ENCODE measurements around the gene TAS1R3.

The TAS1R3 gene

DNA sequence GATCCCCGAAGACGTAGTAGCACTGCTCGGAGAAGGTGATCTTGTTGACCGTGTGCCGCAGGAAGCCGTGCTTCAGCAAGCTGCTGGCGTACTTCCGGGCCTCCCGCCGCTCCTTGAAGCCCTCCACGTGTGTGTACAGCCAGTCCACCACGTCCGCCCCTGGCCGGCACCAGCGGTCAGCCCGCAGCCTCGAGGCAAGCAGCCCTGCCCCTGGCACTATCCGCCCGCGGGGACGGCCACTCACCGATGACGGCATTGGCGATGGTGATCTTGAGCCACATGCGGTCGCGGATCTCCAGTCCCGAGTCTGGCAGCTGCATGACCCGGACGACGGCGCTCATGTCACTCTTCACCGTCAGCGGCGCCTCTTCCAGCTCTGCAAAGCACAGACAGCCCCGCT, 7.2 kb downstream of the TAS1R3 start:
- H3K36me3 ChIP-seq (ENCODE audit: low read length), result no peaks in the 10 kb centered on the region

DNA sequence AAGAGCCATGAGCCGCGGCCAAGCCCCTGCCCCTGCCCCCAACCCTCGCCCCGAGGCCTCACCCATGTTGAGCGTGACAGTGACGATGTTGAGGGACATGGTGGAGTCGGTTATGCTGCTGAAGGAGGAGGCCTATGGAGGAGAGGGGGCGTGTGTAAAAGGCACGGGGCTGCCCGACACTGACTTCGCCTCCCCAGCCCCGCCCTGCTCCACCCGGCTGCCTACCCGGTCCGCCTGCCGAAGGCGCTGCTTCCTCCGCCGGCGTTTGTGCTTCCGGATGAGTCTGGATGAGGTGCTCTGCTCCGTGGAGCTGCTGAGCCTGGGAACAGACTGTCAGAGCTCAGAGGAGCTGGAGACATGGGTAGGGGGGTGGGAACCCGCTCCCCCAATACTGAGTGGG, 9.1 kb downstream of the TAS1R3 start:
- no peaks in the 10 kb centered on the region for H3K27me3 ChIP-seq (ENCODE audit: low read length)
- H4K20me1 ChIP-seq (ENCODE audit: low read depth, low read length), result no peaks in the 10 kb centered on the region
- H2AFZ ChIP-seq (ENCODE audit: low read depth, low read length, severe bottlenecking), result no peak overlapping the region
- no peaks in the 10 kb centered on the region for H3K9me2 ChIP-seq (replicated peaks; ENCODE audit: insufficient read depth, low read length)
- no peaks in the 10 kb centered on the region for H3K79me2 ChIP-seq (ENCODE audit: insufficient read depth, low read length)
- H3K4me3 ChIP-seq (ENCODE audit: insufficient read depth, low read length, poor library complexity, severe bottlenecking), result no peak overlapping the region
- TF ChIP-seq, protein P1, sequence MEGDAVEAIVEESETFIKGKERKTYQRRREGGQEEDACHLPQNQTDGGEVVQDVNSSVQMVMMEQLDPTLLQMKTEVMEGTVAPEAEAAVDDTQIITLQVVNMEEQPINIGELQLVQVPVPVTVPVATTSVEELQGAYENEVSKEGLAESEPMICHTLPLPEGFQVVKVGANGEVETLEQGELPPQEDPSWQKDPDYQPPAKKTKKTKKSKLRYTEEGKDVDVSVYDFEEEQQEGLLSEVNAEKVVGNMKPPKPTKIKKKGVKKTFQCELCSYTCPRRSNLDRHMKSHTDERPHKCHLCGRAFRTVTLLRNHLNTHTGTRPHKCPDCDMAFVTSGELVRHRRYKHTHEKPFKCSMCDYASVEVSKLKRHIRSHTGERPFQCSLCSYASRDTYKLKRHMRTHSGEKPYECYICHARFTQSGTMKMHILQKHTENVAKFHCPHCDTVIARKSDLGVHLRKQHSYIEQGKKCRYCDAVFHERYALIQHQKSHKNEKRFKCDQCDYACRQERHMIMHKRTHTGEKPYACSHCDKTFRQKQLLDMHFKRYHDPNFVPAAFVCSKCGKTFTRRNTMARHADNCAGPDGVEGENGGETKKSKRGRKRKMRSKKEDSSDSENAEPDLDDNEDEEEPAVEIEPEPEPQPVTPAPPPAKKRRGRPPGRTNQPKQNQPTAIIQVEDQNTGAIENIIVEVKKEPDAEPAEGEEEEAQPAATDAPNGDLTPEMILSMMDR (IDR thresholded peaks at IDR 0.05; ENCODE audit: insufficient read depth, low read length, poor library complexity, severe bottlenecking), result no peak
- no peak for TF ChIP-seq EZH2phosphoT487 (conservative IDR thresholded peaks at IDR 0.05; ENCODE audit: low read length)
- no peak overlapping the region for H3K9ac ChIP-seq (ENCODE audit: low read length)
- no peaks in the 10 kb centered on the region for H3F3A ChIP-seq (ENCODE audit: insufficient read depth)
- no peaks in the 10 kb centered on the region for H3K36me3 ChIP-seq (ENCODE audit: low read length)
- no peaks in the 10 kb centered on the region for H3K9me3 ChIP-seq (ENCODE audit: insufficient read depth, low read length)
- H3K4me2 ChIP-seq (ENCODE audit: low read depth, low read length, poor library complexity, severe bottlenecking), result no peak overlapping the region
- H3K27ac ChIP-seq (ENCODE audit: low read depth, low read length), result no peak overlapping the region

More for the DNA sequence above, 7.2 kb downstream of the TAS1R3 start:
- Histone ChIP-seq H2AFZ (ENCODE audit: low read depth, low read length, severe bottlenecking) (no peak overlapping the region), H3F3A (ENCODE audit: insufficient read depth) (no peaks in the 10 kb centered on the region), H3K4me3 (ENCODE audit: insufficient read depth, low read length, poor library complexity, severe bottlenecking) (no peak overlapping the region), H3K27me3 (ENCODE audit: low read length) (no peaks in the 10 kb centered on the region), H3K9ac (ENCODE audit: low read length) (no peak overlapping the region), H3K27ac (ENCODE audit: low read depth, low read length) (no peak overlapping the region), H3K9me2 (replicated peaks; ENCODE audit: insufficient read depth, low read length) (no peaks in the 10 kb centered on the region), H4K20me1 (ENCODE audit: low read depth, low read length) (no peaks in the 10 kb centered on the region), H3K4me2 (ENCODE audit: low read depth, low read length, poor library complexity, severe bottlenecking) (no peak overlapping the region), H3K9me3 (ENCODE audit: insufficient read depth, low read length) (no peaks in the 10 kb centered on the region), H3K79me2 (ENCODE audit: insufficient read depth, low read length) (no peaks in the 10 kb centered on the region)
- TF ChIP-seq EZH2phosphoT487 (conservative IDR thresholded peaks at IDR 0.05; ENCODE audit: low read length), result no peak
- TF ChIP-seq, protein P1 (IDR thresholded peaks at IDR 0.05; ENCODE audit: insufficient read depth, low read length, poor library complexity, severe bottlenecking), result no peak

DNA sequence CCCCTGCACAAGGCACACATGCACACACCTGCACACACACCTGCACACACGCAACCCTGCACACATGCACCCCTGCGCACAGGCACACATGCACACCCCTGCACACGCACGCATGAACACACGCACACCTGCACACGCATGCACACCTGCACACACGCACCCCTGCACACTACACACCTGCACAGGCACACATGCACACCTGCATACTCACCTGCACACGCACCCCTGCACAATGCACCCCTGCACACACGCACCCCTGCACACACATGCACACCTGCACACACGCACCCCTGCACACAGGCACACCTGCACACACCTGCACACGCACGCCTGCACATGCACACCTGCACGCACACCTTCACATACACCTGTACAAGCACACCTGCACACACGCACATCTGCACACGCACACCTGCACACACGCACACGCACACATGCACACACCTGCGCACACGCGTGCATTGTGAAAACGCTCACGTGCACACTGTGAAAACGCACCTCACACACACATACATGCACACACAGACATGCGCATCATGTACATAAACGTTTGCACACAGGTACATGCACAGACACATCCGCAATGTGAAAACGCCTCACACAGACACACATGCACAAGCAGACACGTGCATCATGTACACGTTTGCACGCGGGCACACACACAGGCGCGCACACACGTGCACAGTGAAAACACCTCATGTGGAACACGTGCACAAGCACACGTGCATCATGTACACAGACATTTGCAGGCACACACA, 9.9 kb downstream of the TAS1R3 start:
- no peak overlapping the region for H3K27ac ChIP-seq (ENCODE audit: low read depth, low read length)

More for the DNA sequence above, 9.9 kb downstream of the TAS1R3 start:
- Histone ChIP-seq H2AFZ (ENCODE audit: low read depth, low read length, severe bottlenecking) (no peak overlapping the region), H3K4me3 (ENCODE audit: insufficient read depth, low read length, poor library complexity, severe bottlenecking) (no peak overlapping the region), H3K79me2 (ENCODE audit: insufficient read depth, low read length) (peaks cover 2% of the 10 kb centered on the region; the same call in 1 of the 2 replicates), H3K36me3 (ENCODE audit: low read length) (no peaks in the 10 kb centered on the region), H3K9ac (ENCODE audit: low read length) (no peak overlapping the region), H3K9me3 (ENCODE audit: insufficient read depth, low read length) (no peaks in the 10 kb centered on the region), H3K4me2 (ENCODE audit: low read depth, low read length, poor library complexity, severe bottlenecking) (no peak overlapping the region), H3K9me2 (replicated peaks; ENCODE audit: insufficient read depth, low read length) (no peaks in the 10 kb centered on the region), H3K27me3 (ENCODE audit: low read length) (no peaks in the 10 kb centered on the region), H3F3A (ENCODE audit: insufficient read depth) (no peaks in the 10 kb centered on the region), H4K20me1 (ENCODE audit: low read depth, low read length) (no peaks in the 10 kb centered on the region)
- TF ChIP-seq EZH2phosphoT487 (conservative IDR thresholded peaks at IDR 0.05; ENCODE audit: low read length), result no peak
- TF ChIP-seq, protein P1 (IDR thresholded peaks at IDR 0.05; ENCODE audit: insufficient read depth, low read length, poor library complexity, severe bottlenecking), result no peak

Measured in SU-DHL-6 (cell line).